HFFc6 (cell line): Measurements from ENCODE around the gene FZD10. TPM values are rescaled to one million over a fixed set of nuclear protein-coding genes. Genes with fewer than 3 reads are reported as not detected.

Experiments
- DNase-seq: peaks from one replicate; pipeline ENCODE4 v3.0.0-alpha.2; 2018
- H3K27ac Mint-ChIP-seq: 2 replicates; pipeline ENCODE4 v1.8.0; 2020; ENCODE audit warnings: mild to moderate bottlenecking, mixed read lengths
- H3K27me3 Mint-ChIP-seq: 2 replicates; pipeline ENCODE4 v1.8.0; 2021; ENCODE audit warnings: mild to moderate bottlenecking, moderate library complexity, mixed read lengths; ENCODE audit not compliant: insufficient read depth
- H3K36me3 Mint-ChIP-seq: 2 replicates; pipeline ENCODE4 v1.8.0; 2021; ENCODE audit warnings: low read depth, mixed read lengths
- H3K4me1 Mint-ChIP-seq: 2 replicates; pipeline ENCODE4 v1.8.0; 2020; ENCODE audit warnings: low read depth, mixed read lengths
- H3K4me3 Mint-ChIP-seq: 2 replicates; pipeline ENCODE4 v1.8.0; 2020; ENCODE audit warnings: mild to moderate bottlenecking, moderate library complexity, mixed read lengths
- H3K9me3 Mint-ChIP-seq: 2 replicates; pipeline ENCODE4 v1.8.0; 2020; ENCODE audit warnings: mild to moderate bottlenecking, mixed read lengths
- CTCF ChIP-seq: fragments of 200-600 bp; sonication (generic); IDR thresholded peaks from 2 replicates; pipeline ENCODE4 v1.5.0; 2021; ENCODE audit warnings: antibody characterized with exemption, mild to moderate bottlenecking
- total RNA-seq, 6 experiments: library from RNA; stranded (reverse); fragmentation: NEBNext Ultra II Directional; extraction: Animal tissue kit (Norgen Biotek cat#: 25700); gene quantifications; 2 replicates in 1 of 6; 3 replicates in 5 of 6; pipeline ENCODE4 v1.2.3, GENCODE V29; 2021

Gene FZD10
- total RNA-seq, 6 experiments from 2014 or later = not detected

DNA sequence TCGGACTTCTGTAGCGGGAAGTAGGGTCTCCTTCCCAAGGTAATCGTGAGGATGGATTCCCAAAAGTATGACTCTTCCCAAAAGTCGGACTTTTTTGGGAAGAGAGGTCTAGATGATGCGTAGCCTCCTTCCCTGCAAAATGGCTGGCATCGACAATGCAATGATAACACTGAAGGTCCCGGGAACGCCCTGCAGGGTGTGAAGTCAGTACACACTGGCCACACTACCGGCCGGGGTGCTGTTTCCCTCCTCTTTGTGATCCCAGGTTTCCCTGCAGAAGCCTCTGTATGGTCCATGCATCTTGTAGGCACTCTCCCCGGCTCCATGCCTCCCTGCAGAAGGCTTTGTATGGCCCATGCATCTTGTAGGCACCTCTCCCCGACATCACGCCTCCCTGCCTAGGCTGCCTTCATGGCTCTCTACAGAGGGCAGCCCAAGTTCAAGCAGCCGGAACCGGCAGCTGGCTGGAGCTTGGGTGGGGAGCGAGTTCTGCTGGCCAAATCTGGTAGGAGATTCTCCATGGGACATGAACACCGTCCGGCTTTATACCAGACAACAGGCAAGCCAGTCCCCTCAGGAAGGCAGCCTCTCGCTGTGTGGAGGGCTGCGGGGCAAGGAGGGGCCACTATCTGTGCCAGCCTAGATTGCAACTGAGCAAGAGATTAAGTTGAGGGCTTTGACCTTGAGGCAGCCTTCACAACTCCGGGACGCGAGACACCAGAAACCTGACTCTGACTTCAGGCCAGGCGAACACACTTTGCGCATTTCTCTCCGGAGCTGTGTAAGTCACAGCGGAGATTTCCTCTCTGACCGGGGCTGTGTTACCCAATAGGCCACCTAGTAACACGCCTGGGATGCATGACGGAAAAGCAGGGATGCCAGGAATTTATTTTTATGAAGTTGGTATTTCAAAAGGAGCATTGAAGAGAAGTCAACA is 23.5 kb downstream of the FZD10 start:
- Mint-ChIP-seq H3K27ac (no peak overlapping the region), H3K27me3 (no peaks in the 10 kb centered on the region; the same call in 1 of the 2 replicates), H3K4me1 (no peaks in the 10 kb centered on the region), H3K4me3 (no peak overlapping the region), H3K9me3 (peaks cover 54% of the 10 kb centered on the region), H3K36me3 (peaks cover 6% of the 10 kb centered on the region; the same call in 1 of the 2 replicates)
- TF ChIP-seq CTCF = no peak
- no peak for DNase-seq

DNA sequence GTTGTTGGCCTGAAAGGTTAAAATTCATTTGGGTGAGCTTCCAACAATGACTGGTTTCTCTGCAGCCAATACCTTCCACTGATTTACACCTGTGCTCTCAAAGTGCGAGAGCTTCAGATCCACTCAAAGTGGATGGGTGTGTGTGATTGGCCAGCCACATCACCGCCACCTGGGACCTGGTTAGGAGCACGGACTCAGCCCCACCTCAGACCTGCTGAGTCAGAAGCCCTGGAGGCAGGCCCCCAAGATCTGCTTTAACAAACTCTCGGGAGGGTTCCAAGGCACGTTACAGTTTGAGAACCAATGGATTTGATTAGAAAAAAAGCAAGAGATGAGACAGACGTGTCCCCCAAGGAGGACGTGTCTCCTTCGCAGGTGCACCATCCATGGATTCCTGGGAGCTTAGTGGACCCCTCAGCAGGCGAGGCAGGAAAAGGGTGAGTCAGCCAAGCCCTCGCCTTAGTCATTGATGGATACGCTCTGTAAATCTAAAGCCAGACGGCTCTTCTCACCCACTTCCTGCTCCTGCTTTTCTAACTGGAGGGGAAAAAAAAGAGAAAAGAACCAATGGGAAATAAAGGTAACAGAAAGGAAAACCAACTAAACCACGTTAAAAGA is 24.5 kb downstream of the FZD10 start:
- no peak for DNase-seq
- no peaks in the 10 kb centered on the region; the same call in 1 of the 2 replicates for H3K27me3 Mint-ChIP-seq
- H3K9me3 Mint-ChIP-seq = peaks cover 51% of the 10 kb centered on the region
- H3K4me3 Mint-ChIP-seq = no peak overlapping the region
- no peak for TF ChIP-seq CTCF
- H3K4me1 Mint-ChIP-seq = no peaks in the 10 kb centered on the region
- no peak overlapping the region for H3K27ac Mint-ChIP-seq
- H3K36me3 Mint-ChIP-seq = peaks cover 6% of the 10 kb centered on the region; the same call in 1 of the 2 replicates

DNA sequence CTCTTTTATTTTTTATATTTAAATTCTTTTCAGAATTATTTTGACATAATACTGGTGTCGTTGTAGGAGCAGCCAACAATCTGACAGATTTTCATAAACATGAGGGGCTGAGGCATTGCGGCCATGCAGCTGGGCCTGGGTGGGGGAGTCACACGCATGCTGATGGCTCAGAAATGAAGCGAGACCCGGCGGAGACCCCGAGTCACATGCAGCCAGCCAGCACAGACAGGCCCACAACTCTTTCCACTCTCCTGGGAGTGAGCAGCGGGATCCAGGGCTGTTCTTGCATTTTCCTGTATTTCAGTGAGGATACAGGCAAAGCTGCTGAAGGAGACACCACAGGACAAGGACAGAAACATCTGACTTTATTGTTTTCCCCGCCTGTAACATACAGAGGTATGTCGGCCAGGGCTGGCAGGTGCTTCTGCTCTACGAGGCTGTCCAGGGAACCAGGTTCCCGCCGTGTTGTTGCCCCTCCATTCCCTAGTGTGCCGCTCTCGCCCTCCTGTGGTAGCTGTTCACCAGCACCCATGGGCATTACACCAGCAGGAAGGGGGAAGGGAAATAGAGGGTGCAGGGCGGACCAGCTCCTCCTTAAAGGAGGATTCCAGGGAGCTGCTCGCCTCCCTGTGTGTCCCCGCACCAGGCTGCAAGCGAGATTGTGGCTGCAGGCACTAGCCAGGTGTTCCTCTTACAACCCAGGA is 30.5 kb downstream of the FZD10 start:
- H3K36me3 Mint-ChIP-seq = no peaks in the 10 kb centered on the region
- peaks cover 17% of the 10 kb centered on the region for H3K9me3 Mint-ChIP-seq
- no peak for DNase-seq
- no peak for TF ChIP-seq CTCF
- H3K4me3 Mint-ChIP-seq = no peak overlapping the region
- H3K27ac Mint-ChIP-seq = no peak overlapping the region
- H3K4me1 Mint-ChIP-seq = no peaks in the 10 kb centered on the region
- no peaks in the 10 kb centered on the region for H3K27me3 Mint-ChIP-seq

DNA sequence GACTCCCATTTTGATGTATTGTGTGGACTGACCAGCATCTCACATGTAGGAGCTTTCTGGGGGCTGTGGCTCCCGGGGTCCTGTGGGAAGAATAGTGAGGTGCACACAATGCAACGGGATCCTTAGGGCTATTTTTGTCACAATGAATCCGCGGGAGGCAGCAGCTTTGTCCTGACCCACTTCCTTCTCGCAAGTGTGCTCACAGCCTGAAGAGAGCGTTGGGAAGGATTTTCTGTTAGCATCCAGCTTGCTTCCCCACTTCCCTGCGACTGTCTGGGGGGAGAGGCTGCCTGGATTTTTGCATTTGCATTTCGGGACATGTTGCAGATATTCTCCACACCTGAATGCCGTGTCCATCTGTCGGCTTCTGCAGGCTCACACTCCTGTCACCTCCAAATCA is 31.9 kb downstream of the FZD10 start:
- Mint-ChIP-seq H3K4me1 (no peaks in the 10 kb centered on the region), H3K4me3 (no peak overlapping the region), H3K27ac (no peak overlapping the region), H3K9me3 (peaks cover 14% of the 10 kb centered on the region), H3K36me3 (no peaks in the 10 kb centered on the region), H3K27me3 (no peaks in the 10 kb centered on the region; the same call in 1 of the 2 replicates)
- no peak for TF ChIP-seq CTCF
- DNase-seq = no peak

DNA sequence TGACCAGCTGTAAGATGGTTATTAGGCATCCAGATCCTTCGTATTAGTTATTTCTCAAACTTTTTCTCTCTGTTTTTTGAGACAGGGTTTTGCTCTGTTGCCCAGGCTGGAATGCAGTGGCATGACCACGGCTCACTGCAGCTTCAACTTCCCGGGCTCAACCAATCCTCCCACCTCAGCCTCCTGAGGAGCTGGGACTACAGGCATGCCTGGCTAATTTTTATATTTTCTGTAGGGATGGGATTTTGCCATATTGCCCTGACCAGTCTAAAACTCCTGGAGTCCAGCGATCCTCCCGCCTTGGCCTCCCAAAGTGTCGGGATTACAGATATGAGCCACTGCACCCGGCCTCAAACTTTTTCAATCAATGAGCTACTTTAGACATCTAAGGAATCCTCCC is 33.1 kb downstream of the FZD10 start:
- Mint-ChIP-seq H3K27ac (no peak overlapping the region), H3K27me3 (no peaks in the 10 kb centered on the region; the same call in 1 of the 2 replicates), H3K4me3 (no peak overlapping the region), H3K36me3 (no peaks in the 10 kb centered on the region), H3K4me1 (no peaks in the 10 kb centered on the region), H3K9me3 (peaks cover 18% of the 10 kb centered on the region)
- DNase-seq = no peak
- no peak for TF ChIP-seq CTCF
